NCI-H1105 (cell line): ENCODE data around the gene CEP164.
"Not testable (repeated sequence)": the region's sequence is repeated elsewhere in the genome, so short reads cannot be mapped to it uniquely, and the experiment has no call there.

Experiments
- DNase-seq: peaks from one replicate; lab custom pipeline; 2025; lab: John Stamatoyannopoulos, UW

CEP164 gene

GRCh38 chr11:117398618-117399017 is 71.0 kb downstream of the CEP164 start:
- DNase-seq = not testable (repeated sequence)

- not testable (repeated sequence) for DNase-seq
These were observed 71.6 kb downstream of the CEP164 start for GRCh38 chr11:117399100-117399840.

- not testable (repeated sequence) for DNase-seq
These were observed 78.2 kb downstream of the CEP164 start for GRCh38 chr11:117405898-117406297.

- no peak for DNase-seq
These were observed 79.4 kb downstream of the CEP164 start for GRCh38 chr11:117407016-117407415.

GRCh38 chr11:117408356-117408755 is 80.7 kb downstream of the CEP164 start:
- DNase-seq = no peak

GRCh38 chr11:117409511-117409910 is 81.9 kb downstream of the CEP164 start:
- DNase-seq = no peak

- DNase-seq = no peak
These were observed 82.6 kb downstream of the CEP164 start for GRCh38 chr11:117410238-117410637.

GRCh38 chr11:117410861-117411710 is 83.4 kb downstream of the CEP164 start:
- DNase-seq = no peak

- DNase-seq = no peak
These were observed 84.1 kb downstream of the CEP164 start for GRCh38 chr11:117411736-117412135.

- DNase-seq = no peak
These were observed 84.5 kb downstream of the CEP164 start for GRCh38 chr11:117412176-117412575.

- no peak for DNase-seq
These were observed 85.1 kb downstream of the CEP164 start for GRCh38 chr11:117412653-117413275.

- no peak for DNase-seq
These were observed 86.0 kb downstream of the CEP164 start for GRCh38 chr11:117413616-117414015.

GRCh38 chr11:117414724-117415123 is 87.1 kb downstream of the CEP164 start:
- DNase-seq = no peak

- DNase-seq = no peak
These were observed 87.8 kb downstream of the CEP164 start for GRCh38 chr11:117415358-117415896.

- DNase-seq = no peak
These were observed 89.7 kb downstream of the CEP164 start for GRCh38 chr11:117417342-117417741.

GRCh38 chr11:117417856-117418255 is 90.2 kb downstream of the CEP164 start:
- no peak for DNase-seq

GRCh38 chr11:117418737-117419481 is 91.3 kb downstream of the CEP164 start:
- no peak for DNase-seq

- no peak for DNase-seq
These were observed 92.0 kb downstream of the CEP164 start for GRCh38 chr11:117419482-117420142.

- DNase-seq = no peak
These were observed 92.5 kb downstream of the CEP164 start for GRCh38 chr11:117420143-117420485.

- DNase-seq = no peak
These were observed 92.9 kb downstream of the CEP164 start for GRCh38 chr11:117420598-117420997.

GRCh38 chr11:117421041-117421440 is 93.4 kb downstream of the CEP164 start:
- DNase-seq = no peak
